Activated B cell treated with CpG ODN at 0.5 μM for 24 hours (primary cell): ENCODE measurements around the gene MTG1. TPM values are rescaled to one million over a fixed set of nuclear protein-coding genes. Genes with fewer than 3 reads are reported as not detected.

Experiments used
- ATAC-seq: fragments of 200-7000 bp; cut with Tn5 transposase; one replicate; pipeline ENCODE4 v1.10.0; 2021; ENCODE audit warnings: low read depth, mild to moderate bottlenecking, moderate library complexity
- CTCF ChIA-PET: fragments of 350-600 bp; sonication (Branson Sonifier 250); formaldehyde crosslinking; loops from one replicate; lab custom pipeline; 2021; ENCODE audit warnings: antibody characterized with exemption; lab: Charles Lee
- POLR2A ChIA-PET: fragments of 350-600 bp; sonication (Branson Sonifier 250); formaldehyde crosslinking; loops from one replicate; lab custom pipeline; 2021; ENCODE audit warnings: antibody characterized with exemption; lab: Charles Lee
- DNase-seq: peaks from one replicate; pipeline ENCODE4 v3.0.0; 2022
- H3K27ac Mint-ChIP-seq: one replicate; pipeline ENCODE4 v1.8.0; 2020; ENCODE audit warnings: mixed read lengths
- H3K27me3 Mint-ChIP-seq: one replicate; pipeline ENCODE4 v1.8.0; 2021; ENCODE audit warnings: mixed read lengths
- H3K36me3 Mint-ChIP-seq: one replicate; pipeline ENCODE4 v1.8.0; 2021; ENCODE audit warnings: low read depth, mixed read lengths
- H3K4me1 Mint-ChIP-seq: one replicate; pipeline ENCODE4 v1.8.0; 2021; ENCODE audit warnings: mixed read lengths
- H3K4me3 Mint-ChIP-seq: one replicate; pipeline ENCODE4 v1.8.0; 2020; ENCODE audit warnings: mild to moderate bottlenecking, mixed read lengths
- H3K9me3 Mint-ChIP-seq: one replicate; pipeline ENCODE4 v1.8.0; 2020; ENCODE audit warnings: mixed read lengths
- intact Hi-C: fragments of 100-400 bp; cut with micrococcal nuclease; formaldehyde crosslinking; loops from one replicate; pipeline ENCODE4 v1.15.1; 2024
- total RNA-seq: library from RNA; stranded (reverse); gene quantifications from 2 replicates; pipeline ENCODE4 v1.2.3, GENCODE V29; 2022
- TF ChIP-seq, protein P1 (sequence below): fragments of 200-600 bp; IDR thresholded peaks from one replicate; pipeline ENCODE4 v1.8.0; 2022; ENCODE audit warnings: antibody characterized with exemption, mild to moderate bottlenecking

Gene MTG1
- total RNA-seq, 1 donor from 2014 or later: 83.1 TPM

GRCh38 chr10:133393401-133394063 lies 425 bp upstream of the MTG1 start:
- peak overlapping the region; percentile 70 for H3K27ac Mint-ChIP-seq
- intact Hi-C loops: loop anchor here (1.0 to 2.0 kb wide), 6 partner anchors 14 to 127 kb away; partner anchors contain the start of genes ECHS1 and PAOX
- TF ChIP-seq, protein P1, sequence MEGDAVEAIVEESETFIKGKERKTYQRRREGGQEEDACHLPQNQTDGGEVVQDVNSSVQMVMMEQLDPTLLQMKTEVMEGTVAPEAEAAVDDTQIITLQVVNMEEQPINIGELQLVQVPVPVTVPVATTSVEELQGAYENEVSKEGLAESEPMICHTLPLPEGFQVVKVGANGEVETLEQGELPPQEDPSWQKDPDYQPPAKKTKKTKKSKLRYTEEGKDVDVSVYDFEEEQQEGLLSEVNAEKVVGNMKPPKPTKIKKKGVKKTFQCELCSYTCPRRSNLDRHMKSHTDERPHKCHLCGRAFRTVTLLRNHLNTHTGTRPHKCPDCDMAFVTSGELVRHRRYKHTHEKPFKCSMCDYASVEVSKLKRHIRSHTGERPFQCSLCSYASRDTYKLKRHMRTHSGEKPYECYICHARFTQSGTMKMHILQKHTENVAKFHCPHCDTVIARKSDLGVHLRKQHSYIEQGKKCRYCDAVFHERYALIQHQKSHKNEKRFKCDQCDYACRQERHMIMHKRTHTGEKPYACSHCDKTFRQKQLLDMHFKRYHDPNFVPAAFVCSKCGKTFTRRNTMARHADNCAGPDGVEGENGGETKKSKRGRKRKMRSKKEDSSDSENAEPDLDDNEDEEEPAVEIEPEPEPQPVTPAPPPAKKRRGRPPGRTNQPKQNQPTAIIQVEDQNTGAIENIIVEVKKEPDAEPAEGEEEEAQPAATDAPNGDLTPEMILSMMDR: no peak
- ChIA-PET POLR2A (interaction anchor here (1.0 to 6.5 kb wide), 7 partner anchors 12 to 36 kb away, joined by 3 to 52 read pairs (median 8); partner anchors contain the start of genes ECHS1, FUOM and PAOX), CTCF (no interaction called here)
- H3K27me3 Mint-ChIP-seq: no peaks in the 10 kb centered on the region
- H3K4me1 Mint-ChIP-seq: peaks cover 68% of the 10 kb centered on the region
- H3K9me3 Mint-ChIP-seq: no peaks in the 10 kb centered on the region
- peak overlapping the region; percentile 88 for H3K4me3 Mint-ChIP-seq
- H3K36me3 Mint-ChIP-seq: peaks cover 30% of the 10 kb centered on the region
- ATAC-seq: no peak
- DNase-seq: no peak

DNA sequence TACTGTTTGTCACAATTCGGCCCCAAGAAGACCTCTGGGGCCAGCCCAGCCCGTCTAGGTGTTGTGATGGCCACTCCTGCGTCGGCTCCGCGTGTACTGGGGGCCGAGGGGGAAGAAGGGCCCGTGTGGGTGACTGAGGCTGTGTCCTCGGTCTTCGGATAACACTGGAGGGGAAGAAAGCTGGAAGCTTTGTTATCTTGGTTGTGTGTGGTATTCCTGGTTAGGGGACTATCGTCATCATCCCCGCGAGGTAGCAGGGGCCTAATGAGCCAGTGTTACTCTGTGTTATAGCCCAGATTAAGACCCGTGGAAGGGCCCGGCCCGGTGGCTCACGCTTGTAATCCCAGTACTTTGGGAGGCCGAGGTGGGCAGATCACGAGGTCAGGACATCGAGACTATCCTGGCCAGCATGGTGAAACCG lies 854 bp downstream of the MTG1 start:
- ATAC-seq (no peak), DNase-seq (no peak)
- intact Hi-C loops: loop anchor here (1.0 to 2.0 kb wide), 6 partner anchors 16 to 126 kb away; partner anchors contain the start of genes ECHS1 and PAOX
- Mint-ChIP-seq H3K4me3 (peak overlapping the region; percentile 88), H3K27me3 (no peaks in the 10 kb centered on the region), H3K27ac (peak overlapping the region; percentile 81), H3K9me3 (no peaks in the 10 kb centered on the region), H3K4me1 (peaks cover 60% of the 10 kb centered on the region), H3K36me3 (peaks cover 42% of the 10 kb centered on the region)
- TF ChIP-seq, protein P1: no peak
- CTCF ChIA-PET: interaction anchor here (1.1 kb wide), 1 partner anchor 65 kb away, joined by 4 read pairs; no protein-coding TSS in a partner anchor
- POLR2A ChIA-PET: interaction anchor here (1.3 to 1.8 kb wide), 4 partner anchors 11 to 37 kb away, joined by 4 to 8 read pairs (median 6); partner anchors contain the start of genes FUOM and PAOX

DNA sequence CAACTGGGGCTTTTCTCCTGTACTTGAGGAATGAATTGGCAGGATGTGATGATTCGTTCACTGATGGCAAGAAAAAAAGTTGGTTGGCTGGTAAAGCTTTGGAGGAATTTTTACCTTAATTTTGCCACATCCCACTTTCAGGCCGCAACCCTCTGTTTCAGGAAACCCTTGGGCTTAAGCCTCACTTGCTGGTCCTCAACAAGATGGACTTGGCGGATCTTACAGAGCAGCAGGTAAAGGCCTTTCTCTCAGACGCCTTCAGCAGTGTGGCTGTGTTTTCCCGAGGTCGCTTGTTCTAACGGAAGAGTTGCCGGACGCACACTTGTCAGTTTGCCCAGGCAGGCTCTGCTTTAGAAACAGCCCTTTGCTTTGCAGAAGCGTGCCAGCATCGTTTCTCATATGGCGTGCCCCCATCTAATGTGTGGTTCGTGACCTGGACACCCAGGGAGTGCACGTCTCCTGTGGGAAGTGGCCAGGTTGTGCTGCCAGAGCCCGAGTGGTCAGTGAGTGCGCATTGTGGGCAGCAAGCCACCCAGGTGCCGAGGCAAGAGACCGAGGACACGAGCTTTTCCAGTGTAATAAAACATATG lies 2.2 kb downstream of the MTG1 start:
- DNase-seq (no peak), ATAC-seq (no peak)
- TF ChIP-seq, protein P1: no peak
- H3K36me3 Mint-ChIP-seq: peaks cover 52% of the 10 kb centered on the region
- no peaks in the 10 kb centered on the region for H3K27me3 Mint-ChIP-seq
- ChIA-PET CTCF (interaction anchor here (1.1 kb wide), 1 partner anchor 66 kb away, joined by 4 read pairs; no protein-coding TSS in a partner anchor), POLR2A (no interaction called here)
- H3K4me1 Mint-ChIP-seq: peaks cover 59% of the 10 kb centered on the region
- no peak overlapping the region for H3K4me3 Mint-ChIP-seq
- H3K9me3 Mint-ChIP-seq: no peaks in the 10 kb centered on the region
- intact Hi-C loops: no loop called here
- no peak overlapping the region for H3K27ac Mint-ChIP-seq

DNA sequence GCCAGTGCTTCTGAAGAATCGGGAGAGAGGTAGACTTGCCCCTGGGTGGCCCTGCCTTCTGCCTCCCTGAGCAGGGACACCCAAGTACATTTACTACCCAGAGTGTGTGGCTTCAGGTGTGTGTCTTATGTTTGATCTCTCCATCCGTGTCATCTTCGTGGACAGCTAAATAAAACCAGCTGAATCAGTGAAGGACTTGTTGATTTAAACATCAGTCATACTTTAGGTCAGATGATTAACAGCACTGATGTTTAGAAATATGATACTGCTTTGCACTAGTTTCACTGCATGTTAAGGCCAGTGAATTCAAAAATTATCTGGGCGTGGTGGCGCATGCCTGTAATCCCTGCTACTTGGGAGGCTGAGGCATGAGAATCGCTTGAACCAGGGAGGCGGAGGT lies 4.0 kb downstream of the MTG1 start:
- ATAC-seq (no peak), DNase-seq (no peak)
- H3K27ac Mint-ChIP-seq: peak overlapping the region; percentile 18
- no peak overlapping the region for H3K4me3 Mint-ChIP-seq
- peaks cover 67% of the 10 kb centered on the region for H3K36me3 Mint-ChIP-seq
- H3K27me3 Mint-ChIP-seq: no peaks in the 10 kb centered on the region
- POLR2A ChIA-PET: interaction anchor here (1.1 kb wide), 1 partner anchor 27 kb away, joined by 3 read pairs; no protein-coding TSS in a partner anchor
- intact Hi-C loops: no loop called here
- TF ChIP-seq, protein P1: no peak
- H3K4me1 Mint-ChIP-seq: peaks cover 51% of the 10 kb centered on the region
- CTCF ChIA-PET: no interaction called here
- no peaks in the 10 kb centered on the region for H3K9me3 Mint-ChIP-seq

GRCh38 chr10:133399123-133399601 lies 5.2 kb downstream of the MTG1 start:
- ATAC-seq (no peak), DNase-seq (no peak)
- Mint-ChIP-seq H3K4me3 (no peak overlapping the region), H3K4me1 (peaks cover 50% of the 10 kb centered on the region), H3K27ac (no peak overlapping the region), H3K36me3 (peaks cover 75% of the 10 kb centered on the region), H3K27me3 (no peaks in the 10 kb centered on the region), H3K9me3 (no peaks in the 10 kb centered on the region)
- intact Hi-C loops: no loop called here
- CTCF ChIA-PET: no interaction called here
- TF ChIP-seq, protein P1: no peak
- POLR2A ChIA-PET: no interaction called here
